Lower lobe of right lung (tissue), 2 donors: Measurements from ENCODE around the gene RUNDC3A. TPM values are rescaled to one million over a fixed set of nuclear protein-coding genes. Genes with fewer than 3 reads are reported as not detected.
"Not testable (repeated sequence)": the region's sequence is repeated elsewhere in the genome, so short reads cannot be mapped to it uniquely, and the experiment has no call there.

ENCODE experiments used
- ATAC-seq, 2 donors: fragments of 200-7000 bp; cut with Tn5 transposase; one replicate each; pipeline ENCODE4 v1.9.1; 2020 to 2022; ENCODE audit warnings: mild to moderate bottlenecking in 2 of 2, moderate library complexity in 2 of 2
- DNase-seq: peaks from one replicate; pipeline ENCODE4 v3.0.0-alpha.2; 2020
- H3K27ac ChIP-seq: fragments of 200-600 bp; one replicate; pipeline ENCODE4 v1.8.0; 2022
- H3K27me3 ChIP-seq: fragments of 200-600 bp; one replicate; pipeline ENCODE4 v1.8.0; 2022; ENCODE audit warnings: low read depth
- H3K36me3 ChIP-seq: fragments of 200-600 bp; one replicate; pipeline ENCODE4 v1.8.0; 2022; ENCODE audit warnings: mild to moderate bottlenecking
- H3K4me1 ChIP-seq: fragments of 200-600 bp; one replicate; pipeline ENCODE4 v1.8.0; 2022
- H3K4me3 ChIP-seq: fragments of 200-600 bp; one replicate; pipeline ENCODE4 v1.8.0; 2022; ENCODE audit warnings: mild to moderate bottlenecking
- H3K9me3 ChIP-seq: fragments of 200-600 bp; one replicate; pipeline ENCODE4 v1.8.0; 2022
- intact Hi-C: fragments of 100-400 bp; cut with DNase I; formaldehyde crosslinking; loops from one replicate; pipeline ENCODE4 v1.11.0; 2022
- total RNA-seq: library from RNA; stranded (reverse); fragmentation: NEBNext Ultra II Directional; extraction: Animal tissue kit (Norgen Biotek cat#: 25700); gene quantifications from one replicate; pipeline ENCODE4 v1.2.1, GENCODE V29; 2021
- TF ChIP-seq, protein P1 (sequence below): fragments of 200-600 bp; IDR thresholded peaks from one replicate; pipeline ENCODE4 v1.8.0; 2022; ENCODE audit warnings: antibody characterized with exemption, mild to moderate bottlenecking
- donor health status: DM: no; HTN: yes; CAD: no; lungs with severe emphysema.

The RUNDC3A gene
- total RNA-seq, 1 donor from 2014 or later: 0.38 TPM

DNA sequence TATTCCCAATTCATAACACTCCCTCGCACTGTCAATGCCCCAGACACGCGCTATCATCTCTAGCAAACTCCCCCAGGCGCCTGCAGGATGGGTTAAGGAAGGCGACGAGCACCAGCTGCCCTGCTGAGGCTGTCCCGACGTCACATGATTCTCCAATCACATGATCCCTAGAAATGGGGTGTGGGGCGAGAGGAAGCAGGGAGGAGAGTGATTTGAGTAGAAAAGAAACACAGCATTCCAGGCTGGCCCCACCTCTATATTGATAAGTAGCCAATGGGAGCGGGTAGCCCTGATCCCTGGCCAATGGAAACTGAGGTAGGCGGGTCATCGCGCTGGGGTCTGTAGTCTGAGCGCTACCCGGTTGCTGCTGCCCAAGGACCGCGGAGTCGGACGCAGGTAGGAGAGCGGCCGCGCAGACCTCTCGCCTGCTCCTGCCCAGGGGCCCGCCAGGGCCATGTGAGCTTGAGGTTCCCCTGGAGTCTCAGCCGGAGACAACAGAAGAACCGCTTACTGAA lies 36.6 kb downstream of the RUNDC3A start, which contains the start of gene GRN:
TSS of gene GRN (plus strand) at position 364 of the 515 bp plus-strand sequence. CDS start 3,863 bp downstream, outside the sequence.
- intact Hi-C loops: loop anchor here (10.0 kb wide), 1 partner anchor 130 kb away; the partner anchor contains the start of gene UBTF
- DNase-seq (peak; percentile 93), ATAC-seq (peak; percentile 98 to 99)
- peaks cover 43% of the 10 kb centered on the region for H3K4me1 ChIP-seq
- H3K9me3 ChIP-seq: no peaks in the 10 kb centered on the region
- H3K36me3 ChIP-seq: peaks cover 13% of the 10 kb centered on the region
- H3K4me3 ChIP-seq: peak within 1 kb of the TSS; percentile 97
- TF ChIP-seq, protein P1, sequence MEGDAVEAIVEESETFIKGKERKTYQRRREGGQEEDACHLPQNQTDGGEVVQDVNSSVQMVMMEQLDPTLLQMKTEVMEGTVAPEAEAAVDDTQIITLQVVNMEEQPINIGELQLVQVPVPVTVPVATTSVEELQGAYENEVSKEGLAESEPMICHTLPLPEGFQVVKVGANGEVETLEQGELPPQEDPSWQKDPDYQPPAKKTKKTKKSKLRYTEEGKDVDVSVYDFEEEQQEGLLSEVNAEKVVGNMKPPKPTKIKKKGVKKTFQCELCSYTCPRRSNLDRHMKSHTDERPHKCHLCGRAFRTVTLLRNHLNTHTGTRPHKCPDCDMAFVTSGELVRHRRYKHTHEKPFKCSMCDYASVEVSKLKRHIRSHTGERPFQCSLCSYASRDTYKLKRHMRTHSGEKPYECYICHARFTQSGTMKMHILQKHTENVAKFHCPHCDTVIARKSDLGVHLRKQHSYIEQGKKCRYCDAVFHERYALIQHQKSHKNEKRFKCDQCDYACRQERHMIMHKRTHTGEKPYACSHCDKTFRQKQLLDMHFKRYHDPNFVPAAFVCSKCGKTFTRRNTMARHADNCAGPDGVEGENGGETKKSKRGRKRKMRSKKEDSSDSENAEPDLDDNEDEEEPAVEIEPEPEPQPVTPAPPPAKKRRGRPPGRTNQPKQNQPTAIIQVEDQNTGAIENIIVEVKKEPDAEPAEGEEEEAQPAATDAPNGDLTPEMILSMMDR: no peak
- H3K27ac ChIP-seq: peak within 1 kb of the TSS; percentile 92
- H3K27me3 ChIP-seq: no peaks in the 10 kb centered on the region

- Histone ChIP-seq H3K27me3 (no peaks in the 10 kb centered on the region), H3K36me3 (peaks cover 18% of the 10 kb centered on the region), H3K4me1 (peaks cover 43% of the 10 kb centered on the region), H3K27ac (peak overlapping the region; percentile 92), H3K4me3 (peak overlapping the region; percentile 97), H3K9me3 (no peaks in the 10 kb centered on the region)
- TF ChIP-seq, protein P1: peak; percentile 43
- ATAC-seq (peak; percentile 28 to 56), DNase-seq (no peak)
- intact Hi-C loops: loop anchor here (10.0 kb wide), 1 partner anchor 131 kb away; the partner anchor contains the start of gene UBTF
These were observed 37.1 kb downstream of the RUNDC3A start for GRCh38 chr17:44345454-44346026.

DNA sequence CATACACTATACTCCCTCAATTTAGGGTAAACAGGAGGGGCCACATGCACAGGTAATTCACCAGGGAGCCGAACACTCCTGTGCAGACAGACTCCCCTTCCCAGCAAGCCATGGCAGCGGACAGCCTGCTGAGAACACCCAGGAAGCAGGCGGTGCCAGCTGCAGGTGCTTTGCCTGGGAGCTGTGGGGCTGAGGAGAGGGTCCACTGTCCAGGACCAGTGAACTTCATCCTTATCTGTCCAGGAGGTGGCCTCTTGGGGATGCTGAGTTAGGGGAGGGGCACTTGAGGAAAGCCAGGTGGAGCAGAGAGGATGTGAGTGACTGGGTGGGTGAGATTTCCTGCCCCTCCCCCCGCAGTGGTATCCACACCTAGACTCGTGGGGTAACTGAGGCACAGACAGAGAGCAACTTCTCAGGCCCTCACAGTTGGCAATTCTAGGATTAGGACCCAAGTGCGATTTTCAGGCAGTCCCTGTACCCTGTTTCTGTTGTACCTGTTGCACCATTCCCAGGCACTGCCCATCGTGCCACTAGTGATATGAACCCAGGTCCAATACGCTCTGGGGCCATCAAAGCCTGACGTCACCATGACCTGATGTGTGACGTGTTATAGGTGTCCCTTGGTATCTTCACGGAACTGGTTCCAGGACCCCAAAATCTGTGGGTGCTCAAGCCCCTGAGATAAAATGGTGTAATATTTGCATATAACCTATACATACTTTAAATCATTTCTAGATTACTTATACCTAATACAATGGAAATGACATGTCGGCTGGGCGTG lies 37.9 kb downstream of the RUNDC3A start:
- H3K27me3 ChIP-seq: no peaks in the 10 kb centered on the region
- H3K36me3 ChIP-seq: peaks cover 26% of the 10 kb centered on the region
- intact Hi-C loops: loop anchor here (10.0 kb wide), 1 partner anchor 131 kb away; the partner anchor contains the start of gene UBTF
- no peak overlapping the region for H3K27ac ChIP-seq
- peaks cover 43% of the 10 kb centered on the region for H3K4me1 ChIP-seq
- H3K4me3 ChIP-seq: peak overlapping the region; percentile 97
- TF ChIP-seq, protein P1: no peak
- no peaks in the 10 kb centered on the region for H3K9me3 ChIP-seq
- DNase-seq: no peak
- ATAC-seq: no peak

DNA sequence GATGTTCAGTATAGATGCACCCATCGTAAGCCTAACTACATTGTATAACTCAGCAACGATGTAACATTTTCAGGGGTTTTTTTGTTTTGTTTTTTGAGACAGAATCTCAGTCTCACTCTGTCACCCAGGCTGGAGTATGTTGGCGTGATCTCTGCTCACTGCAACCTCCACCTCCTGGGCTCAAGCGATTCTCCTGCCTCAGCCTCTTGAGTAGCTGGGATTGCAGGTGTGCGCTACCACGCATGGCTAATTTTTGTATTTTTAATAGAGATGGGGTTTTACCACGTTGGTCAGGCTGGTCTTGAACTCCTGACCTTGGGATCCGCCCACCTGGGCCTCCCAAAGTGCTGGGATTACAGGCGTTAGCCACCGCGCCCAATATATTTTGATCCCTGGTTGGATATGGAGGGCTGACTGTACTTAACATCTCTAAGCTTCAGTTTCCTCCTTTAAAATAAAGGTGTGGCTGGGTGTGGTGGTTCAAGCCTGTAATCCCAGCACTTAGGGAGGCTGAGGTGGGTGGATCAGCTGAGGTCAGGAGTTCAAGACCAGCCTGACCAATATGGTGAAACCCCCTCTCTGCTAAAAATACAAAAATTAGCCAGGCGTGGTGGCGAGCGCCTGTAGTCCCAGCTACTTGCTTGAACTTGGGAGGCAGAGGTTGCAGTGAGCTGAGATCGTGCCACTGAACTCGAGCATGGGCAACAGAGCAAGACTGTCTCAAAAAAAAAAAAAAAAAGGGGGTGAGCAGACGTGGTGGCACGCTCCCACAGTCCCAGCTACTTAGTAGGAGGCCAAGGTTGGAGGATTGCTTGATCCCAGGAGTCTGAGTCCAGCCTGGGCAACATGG lies 39.0 kb downstream of the RUNDC3A start:
- ATAC-seq, H3K9me3 ChIP-seq, DNase-seq, H3K27me3 ChIP-seq: not testable (repeated sequence)
- peak overlapping the region; percentile 18 for H3K27ac ChIP-seq
- intact Hi-C loops: loop anchor here (10.0 kb wide), 1 partner anchor 133 kb away; the partner anchor contains the start of gene UBTF
- H3K4me3 ChIP-seq: peak overlapping the region; percentile 9
- H3K4me1 ChIP-seq: peaks cover 43% of the 10 kb centered on the region
- peaks cover 37% of the 10 kb centered on the region for H3K36me3 ChIP-seq

DNA sequence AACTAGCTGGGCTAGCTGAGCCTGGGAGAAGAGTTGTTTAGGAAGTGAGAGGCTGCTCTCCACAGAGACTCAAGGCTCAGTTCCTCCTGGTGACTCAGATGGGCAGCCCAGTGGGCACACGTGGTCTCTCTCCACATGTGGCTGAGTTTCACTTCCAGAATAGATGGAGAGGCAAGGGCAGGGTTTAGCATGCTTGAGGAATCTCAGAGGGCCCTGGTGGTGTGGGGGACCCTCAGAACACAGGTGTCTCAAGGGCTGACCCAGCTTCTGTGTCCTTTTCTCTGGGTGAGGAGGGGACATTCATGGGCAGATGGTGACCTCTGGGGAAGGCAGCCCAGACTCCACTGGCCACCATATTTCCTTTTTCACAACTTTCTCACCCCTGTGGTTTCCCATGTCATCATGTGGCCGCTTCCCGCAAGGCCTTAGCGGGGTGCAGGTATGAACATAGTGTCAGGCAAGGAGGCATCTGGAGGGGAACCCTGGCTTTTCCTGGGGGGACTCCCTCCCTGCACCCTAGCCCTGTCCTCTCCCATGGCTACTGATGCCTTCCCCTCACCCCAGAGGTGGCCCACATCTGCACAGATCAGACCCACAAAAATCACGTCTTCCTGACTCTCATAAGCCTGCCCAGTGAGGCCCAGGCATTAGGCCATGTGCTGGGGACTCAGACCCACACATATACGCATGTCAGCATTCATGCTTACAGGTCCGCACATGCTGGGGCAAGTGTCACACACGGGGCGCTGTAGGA lies 40.0 kb downstream of the RUNDC3A start:
- intact Hi-C loops: loop anchor here (10.0 kb wide), 1 partner anchor 134 kb away; the partner anchor contains the start of gene UBTF
- TF ChIP-seq, protein P1: no peak
- peaks cover 43% of the 10 kb centered on the region for H3K4me1 ChIP-seq
- H3K27ac ChIP-seq: no peak overlapping the region
- no peaks in the 10 kb centered on the region for H3K27me3 ChIP-seq
- ATAC-seq (peak; percentile 3 to 43), DNase-seq (peak; percentile 76)
- H3K4me3 ChIP-seq: peak overlapping the region; percentile 2
- peaks cover 46% of the 10 kb centered on the region for H3K36me3 ChIP-seq
- no peaks in the 10 kb centered on the region for H3K9me3 ChIP-seq
